K562 (cell line): ENCODE data around the gene EFCAB9. TPM values are rescaled to one million over a fixed set of nuclear protein-coding genes. Genes with fewer than 3 reads are reported as not detected.
A peak's percentile ranks its signal among the peaks of the same experiment; 100 is the strongest.

Source experiments
- BCOR ChIP-seq: fragments of 450-650 bp; IDR thresholded peaks from 2 replicates; pipeline ENCODE4 v1.6.1; 2016
- FOXA1 ChIP-seq: fragments of 450-650 bp; IDR thresholded peaks from 2 replicates; pipeline ENCODE4 v1.6.1; 2016; ENCODE audit warnings: mild to moderate bottlenecking, borderline replicate concordance
- HDAC2 ChIP-seq: fragments of 450-650 bp; IDR thresholded peaks from 2 replicates; pipeline ENCODE4 v1.6.1; 2016; ENCODE audit warnings: mild to moderate bottlenecking
- HNRNPL ChIP-seq: fragments of 200-400 bp; formaldehyde crosslinking; IDR thresholded peaks from 2 replicates; pipeline ENCODE4 v1.6.1; 2017; ENCODE audit warnings: low read depth, mild to moderate bottlenecking, low read length
- MTA3 ChIP-seq: fragments of 450-650 bp; formaldehyde crosslinking; IDR thresholded peaks from 2 replicates; pipeline ENCODE4 v1.6.1; 2017; ENCODE audit warnings: mild to moderate bottlenecking, borderline replicate concordance
- TAL1 ChIP-seq: fragments of 450-650 bp; IDR thresholded peaks from 2 replicates; pipeline ENCODE4 v1.6.1; 2016; ENCODE audit warnings: mild to moderate bottlenecking
- TBL1XR1 ChIP-seq, 2 experiments: IDR thresholded peaks; 2 replicates each; pipeline ENCODE4 v1.6.1; 2012; ENCODE audit warnings: improper control_type of control experiment in 2 of 2, low read length in 2 of 2, mild to moderate bottlenecking in 1 of 2
- ZBTB1 ChIP-seq: sonication (generic); formaldehyde crosslinking; IDR thresholded peaks from 2 replicates; pipeline ENCODE4 v1.8.1; 2023; ENCODE audit warnings: missing genetic modification reagents, low read depth, mild to moderate bottlenecking, borderline replicate concordance
- ZBTB17 ChIP-seq: fragments of 450-650 bp; formaldehyde crosslinking; IDR thresholded peaks from 2 replicates; pipeline ENCODE4 v1.4.0; 2020; ENCODE audit warnings: mild to moderate bottlenecking
- ZNF263 ChIP-seq: sonication (generic); formaldehyde crosslinking; IDR thresholded peaks from 2 replicates; pipeline ENCODE4 v1.8.0; 2022; ENCODE audit warnings: mild to moderate bottlenecking, missing genetic modification reagents, borderline replicate concordance
- polyA plus RNA-seq, 8 experiments: library from polyadenylated mRNA; depleted of rRNA in 4 of 8; stranded (reverse) in 5 of 8; unstranded in 3 of 8; fragments of >200 nt; fragmentation: Nextera tagmentation in 2 of 8; fragmentation: Illumina TruSeq in 1 of 8; extraction: Ambion mirVana in 2 of 8; extraction: Trizol in 1 of 8; gene quantifications; 2 replicates each; pipeline versions ENCODE4 v1.2.1 to v1.2.3, GENCODE V29; 2011 to 2014; ENCODE audit warnings: inconsistent platforms in 1 of 8, missing spikeins in 1 of 8
- total RNA-seq, 7 experiments: library from RNA; depleted of rRNA in 6 of 7; stranded (reverse); fragments of >200 nt in 6 of 7; fragmentation: Illumina TruSeq in 2 of 7; extraction: Trizol in 2 of 7; gene quantifications; 2 replicates each; pipeline versions ENCODE4 v1.2.1 to v1.2.3, GENCODE V29; 2011 to 2021; ENCODE audit warnings: low replicate concordance in 1 of 7
- TF ChIP-seq, protein P1 (sequence below): fragments of 200-400 bp; formaldehyde crosslinking; IDR thresholded peaks from 2 replicates; pipeline ENCODE4 v1.6.1; 2017; ENCODE audit warnings: mild to moderate bottlenecking, low read depth, low read length, moderate library complexity
- TF ChIP-seq, protein P2 (sequence below): fragments of 250-450 bp; sonication (Bioruptor Pico); IDR thresholded peaks from 2 replicates; pipeline ENCODE4 v1.6.1; 2021; ENCODE audit warnings: mild to moderate bottlenecking
- TF ChIP-seq, protein P3 (sequence below): fragments of 450-650 bp; IDR thresholded peaks from 2 replicates; pipeline ENCODE4 v1.6.1; 2016; ENCODE audit warnings: borderline replicate concordance
- TF ChIP-seq, protein P4 (sequence below): sonication (generic); formaldehyde crosslinking; IDR thresholded peaks from 2 replicates; pipeline ENCODE4 v1.8.1; 2023; ENCODE audit warnings: mild to moderate bottlenecking, missing genetic modification reagents, moderate library complexity

The EFCAB9 gene
- total and polyA plus RNA-seq, 9 of the 15 experiments (the other 6 are each of a cell fraction or from before 2014, with no cell fraction given), result not detected

DNA sequence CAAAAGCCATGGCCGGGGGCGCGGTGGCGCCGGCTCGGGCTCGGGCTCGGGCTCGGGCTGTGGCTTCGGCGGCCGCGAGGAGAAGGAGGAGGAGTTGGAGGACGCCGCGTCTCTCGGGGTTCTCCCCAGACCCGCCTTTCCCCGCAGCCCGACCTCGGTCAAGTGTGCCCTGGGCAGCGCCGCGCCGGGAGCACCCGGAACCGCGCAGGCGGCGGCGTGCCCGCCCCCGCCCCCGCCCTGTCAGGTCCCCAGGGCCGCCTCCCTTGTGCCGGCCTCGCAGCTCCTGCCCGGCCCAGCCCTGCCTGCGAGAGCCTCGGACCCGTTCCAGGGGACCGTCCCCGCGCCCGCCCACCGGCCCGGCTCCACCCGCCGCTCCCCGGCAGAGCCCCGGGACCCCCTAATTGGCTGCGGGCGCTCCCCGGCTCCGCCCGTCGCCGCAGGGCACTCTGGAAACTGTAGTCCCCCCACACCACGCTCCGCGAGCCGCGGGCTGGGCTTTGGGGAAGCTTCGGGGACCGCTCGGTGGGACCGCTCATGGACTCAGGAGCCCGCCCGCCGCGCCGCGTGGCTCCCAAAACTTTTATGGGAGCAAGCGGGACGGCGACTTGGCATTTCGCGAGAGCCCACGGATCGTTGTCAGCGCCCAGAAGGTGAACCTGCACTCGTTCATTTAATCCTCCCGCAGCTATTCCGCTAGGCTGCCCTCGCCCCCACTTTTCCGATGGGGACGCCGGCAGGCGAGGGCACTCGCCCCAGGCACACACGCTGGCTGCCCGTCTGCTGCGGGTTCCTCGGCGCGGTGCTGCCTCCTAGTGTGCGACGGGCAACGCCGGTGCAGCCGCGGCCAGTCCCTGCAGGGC lies 5.7 kb upstream of the EFCAB9 start, which contains the start of gene STK10 (continued):
- TF ChIP-seq, protein P1, sequence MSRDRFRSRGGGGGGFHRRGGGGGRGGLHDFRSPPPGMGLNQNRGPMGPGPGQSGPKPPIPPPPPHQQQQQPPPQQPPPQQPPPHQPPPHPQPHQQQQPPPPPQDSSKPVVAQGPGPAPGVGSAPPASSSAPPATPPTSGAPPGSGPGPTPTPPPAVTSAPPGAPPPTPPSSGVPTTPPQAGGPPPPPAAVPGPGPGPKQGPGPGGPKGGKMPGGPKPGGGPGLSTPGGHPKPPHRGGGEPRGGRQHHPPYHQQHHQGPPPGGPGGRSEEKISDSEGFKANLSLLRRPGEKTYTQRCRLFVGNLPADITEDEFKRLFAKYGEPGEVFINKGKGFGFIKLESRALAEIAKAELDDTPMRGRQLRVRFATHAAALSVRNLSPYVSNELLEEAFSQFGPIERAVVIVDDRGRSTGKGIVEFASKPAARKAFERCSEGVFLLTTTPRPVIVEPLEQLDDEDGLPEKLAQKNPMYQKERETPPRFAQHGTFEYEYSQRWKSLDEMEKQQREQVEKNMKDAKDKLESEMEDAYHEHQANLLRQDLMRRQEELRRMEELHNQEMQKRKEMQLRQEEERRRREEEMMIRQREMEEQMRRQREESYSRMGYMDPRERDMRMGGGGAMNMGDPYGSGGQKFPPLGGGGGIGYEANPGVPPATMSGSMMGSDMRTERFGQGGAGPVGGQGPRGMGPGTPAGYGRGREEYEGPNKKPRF, result no peak
- peak; percentile 68 for TF ChIP-seq BCOR
- TF ChIP-seq, protein P2, sequence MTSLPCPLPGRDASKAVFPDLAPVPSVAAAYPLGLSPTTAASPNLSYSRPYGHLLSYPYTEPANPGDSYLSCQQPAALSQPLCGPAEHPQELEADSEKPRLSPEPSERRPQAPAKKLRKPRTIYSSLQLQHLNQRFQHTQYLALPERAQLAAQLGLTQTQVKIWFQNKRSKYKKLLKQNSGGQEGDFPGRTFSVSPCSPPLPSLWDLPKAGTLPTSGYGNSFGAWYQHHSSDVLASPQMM (CRISPR knock-in tag), result no peak
- TF ChIP-seq ZNF263 (CRISPR knock-in tag), result no peak
- peak; percentile 96 for TF ChIP-seq HNRNPL
- TF ChIP-seq ZBTB1 (CRISPR knock-in tag), result no peak
- TF ChIP-seq HDAC2, result peak; percentile 65; the same call in 1 of the 2 replicates
- TF ChIP-seq, protein P3, sequence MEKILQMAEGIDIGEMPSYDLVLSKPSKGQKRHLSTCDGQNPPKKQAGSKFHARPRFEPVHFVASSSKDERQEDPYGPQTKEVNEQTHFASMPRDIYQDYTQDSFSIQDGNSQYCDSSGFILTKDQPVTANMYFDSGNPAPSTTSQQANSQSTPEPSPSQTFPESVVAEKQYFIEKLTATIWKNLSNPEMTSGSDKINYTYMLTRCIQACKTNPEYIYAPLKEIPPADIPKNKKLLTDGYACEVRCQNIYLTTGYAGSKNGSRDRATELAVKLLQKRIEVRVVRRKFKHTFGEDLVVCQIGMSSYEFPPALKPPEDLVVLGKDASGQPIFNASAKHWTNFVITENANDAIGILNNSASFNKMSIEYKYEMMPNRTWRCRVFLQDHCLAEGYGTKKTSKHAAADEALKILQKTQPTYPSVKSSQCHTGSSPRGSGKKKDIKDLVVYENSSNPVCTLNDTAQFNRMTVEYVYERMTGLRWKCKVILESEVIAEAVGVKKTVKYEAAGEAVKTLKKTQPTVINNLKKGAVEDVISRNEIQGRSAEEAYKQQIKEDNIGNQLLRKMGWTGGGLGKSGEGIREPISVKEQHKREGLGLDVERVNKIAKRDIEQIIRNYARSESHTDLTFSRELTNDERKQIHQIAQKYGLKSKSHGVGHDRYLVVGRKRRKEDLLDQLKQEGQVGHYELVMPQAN, result peak; percentile 52; the same call in 1 of the 2 replicates
- TF ChIP-seq ZBTB17 (CRISPR knock-in tag), result peak; percentile 74
- peak; percentile 90 for TF ChIP-seq MTA3
- no peak for TF ChIP-seq FOXA1
- no peak for TF ChIP-seq TAL1
- TF ChIP-seq TBL1XR1 (IDR thresholded peaks at IDR 0.05; ENCODE audit: low read length in 2 of 2), result 0 out of 4 replicates have a peak, but pooled peaks of 1 of the 2 experiments have one; percentile 34
- TF ChIP-seq, protein P4, sequence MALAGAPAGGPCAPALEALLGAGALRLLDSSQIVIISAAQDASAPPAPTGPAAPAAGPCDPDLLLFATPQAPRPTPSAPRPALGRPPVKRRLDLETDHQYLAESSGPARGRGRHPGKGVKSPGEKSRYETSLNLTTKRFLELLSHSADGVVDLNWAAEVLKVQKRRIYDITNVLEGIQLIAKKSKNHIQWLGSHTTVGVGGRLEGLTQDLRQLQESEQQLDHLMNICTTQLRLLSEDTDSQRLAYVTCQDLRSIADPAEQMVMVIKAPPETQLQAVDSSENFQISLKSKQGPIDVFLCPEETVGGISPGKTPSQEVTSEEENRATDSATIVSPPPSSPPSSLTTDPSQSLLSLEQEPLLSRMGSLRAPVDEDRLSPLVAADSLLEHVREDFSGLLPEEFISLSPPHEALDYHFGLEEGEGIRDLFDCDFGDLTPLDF (CRISPR knock-in tag), result peak; percentile 61; the same call in 1 of the 2 replicates
